HUES48 (cell line): ENCODE measurements around the gene GPR132.

Source experiments
- H3K27ac ChIP-seq: one replicate; pipeline ENCODE4 v1.7.0; 2013; ENCODE audit warnings: low read depth, low read length, inconsistent platforms
- H3K27me3 ChIP-seq: 2 replicates; pipeline ENCODE4 v1.6.1; 2013; ENCODE audit warnings: mild to moderate bottlenecking, low read length; ENCODE audit not compliant: control insufficient read depth, insufficient read depth
- H3K36me3 ChIP-seq: 2 replicates; pipeline ENCODE4 v1.6.1; 2013; ENCODE audit warnings: low read length; ENCODE audit not compliant: control insufficient read depth, insufficient read depth
- H3K4me1 ChIP-seq: 2 replicates; pipeline ENCODE4 v1.6.1; 2013; ENCODE audit warnings: mild to moderate bottlenecking, low read length; ENCODE audit not compliant: control insufficient read depth, insufficient read depth
- H3K4me3 ChIP-seq: 2 replicates; pipeline ENCODE4 v1.5.1; 2013; ENCODE audit warnings: mild to moderate bottlenecking, low read depth, low read length
- H3K9ac ChIP-seq: 2 replicates; pipeline ENCODE4 v1.6.1; 2013; ENCODE audit warnings: mild to moderate bottlenecking, low read depth, low read length, moderate library complexity
- H3K9me3 ChIP-seq: 2 replicates; pipeline ENCODE4 v1.6.1; 2013; ENCODE audit warnings: low read length; ENCODE audit not compliant: control insufficient read depth, insufficient read depth

The GPR132 gene

GRCh38 chr14:105014631-105015030 is 50.6 kb downstream of the GPR132 start:
- Histone ChIP-seq H3K4me3 (no peak overlapping the region), H3K4me1 (peaks cover 43% of the 10 kb centered on the region), H3K9ac (no peak overlapping the region), H3K36me3 (peaks cover 30% of the 10 kb centered on the region), H3K27ac (peak overlapping the region; percentile 65), H3K9me3 (no peaks in the 10 kb centered on the region), H3K27me3 (no peaks in the 10 kb centered on the region)

- H3K9ac ChIP-seq: no peak overlapping the region
- no peak overlapping the region for H3K4me3 ChIP-seq
- no peak overlapping the region for H3K27ac ChIP-seq
- H3K36me3 ChIP-seq: peaks cover 35% of the 10 kb centered on the region
- peaks cover 38% of the 10 kb centered on the region for H3K4me1 ChIP-seq
- no peaks in the 10 kb centered on the region for H3K27me3 ChIP-seq
- H3K9me3 ChIP-seq: no peaks in the 10 kb centered on the region
These were observed 51.2 kb downstream of the GPR132 start for GRCh38 chr14:105014032-105014431.

- Histone ChIP-seq H3K27me3 (no peaks in the 10 kb centered on the region), H3K27ac (no peak overlapping the region), H3K9me3 (no peaks in the 10 kb centered on the region), H3K4me1 (peaks cover 34% of the 10 kb centered on the region), H3K9ac (no peak overlapping the region), H3K4me3 (no peak overlapping the region), H3K36me3 (peaks cover 36% of the 10 kb centered on the region)
These were observed 52.0 kb downstream of the GPR132 start for GRCh38 chr14:105013150-105013785.

- H3K4me3 ChIP-seq: no peak overlapping the region
- H3K9me3 ChIP-seq: no peaks in the 10 kb centered on the region
- H3K27me3 ChIP-seq: no peaks in the 10 kb centered on the region
- H3K36me3 ChIP-seq: peaks cover 41% of the 10 kb centered on the region
- no peak overlapping the region for H3K27ac ChIP-seq
- H3K4me1 ChIP-seq: peaks cover 33% of the 10 kb centered on the region
- no peak overlapping the region for H3K9ac ChIP-seq
These were observed 52.9 kb downstream of the GPR132 start for GRCh38 chr14:105012171-105012985.

GRCh38 chr14:105011312-105011990 is 53.8 kb downstream of the GPR132 start:
- Histone ChIP-seq H3K36me3 (peaks cover 48% of the 10 kb centered on the region), H3K4me3 (no peak overlapping the region), H3K27ac (no peak overlapping the region), H3K4me1 (peaks cover 29% of the 10 kb centered on the region), H3K9me3 (no peaks in the 10 kb centered on the region), H3K9ac (no peak overlapping the region), H3K27me3 (no peaks in the 10 kb centered on the region)

GRCh38 chr14:105010891-105011291 is 54.3 kb downstream of the GPR132 start:
- Histone ChIP-seq H3K27me3 (no peaks in the 10 kb centered on the region), H3K4me3 (no peak overlapping the region), H3K9me3 (no peaks in the 10 kb centered on the region), H3K9ac (no peak overlapping the region), H3K27ac (no peak overlapping the region), H3K4me1 (peaks cover 23% of the 10 kb centered on the region), H3K36me3 (peaks cover 48% of the 10 kb centered on the region)

- Histone ChIP-seq H3K27me3 (no peaks in the 10 kb centered on the region), H3K4me3 (no peak overlapping the region), H3K9me3 (no peaks in the 10 kb centered on the region), H3K4me1 (peaks cover 15% of the 10 kb centered on the region), H3K9ac (no peak overlapping the region), H3K36me3 (peaks cover 48% of the 10 kb centered on the region), H3K27ac (no peak overlapping the region)
These were observed 55.1 kb downstream of the GPR132 start for GRCh38 chr14:105010106-105010505.

GRCh38 chr14:105007593-105008264 is 57.5 kb downstream of the GPR132 start:
- Histone ChIP-seq H3K27me3 (no peaks in the 10 kb centered on the region), H3K27ac (no peak overlapping the region), H3K9ac (no peak overlapping the region), H3K4me3 (no peak overlapping the region), H3K9me3 (no peaks in the 10 kb centered on the region), H3K36me3 (peaks cover 48% of the 10 kb centered on the region), H3K4me1 (no peaks in the 10 kb centered on the region)

- H3K27ac ChIP-seq: no peak overlapping the region
- H3K36me3 ChIP-seq: peaks cover 46% of the 10 kb centered on the region
- H3K9me3 ChIP-seq: no peaks in the 10 kb centered on the region
- no peak overlapping the region for H3K9ac ChIP-seq
- H3K4me1 ChIP-seq: no peaks in the 10 kb centered on the region
- H3K27me3 ChIP-seq: no peaks in the 10 kb centered on the region
- no peak overlapping the region for H3K4me3 ChIP-seq
These were observed 58.2 kb downstream of the GPR132 start for GRCh38 chr14:105006831-105007592.
